Activated gamma-delta T cell (primary cell): ENCODE data around the gene NUFIP2.
"Not testable (repeated sequence)": the region's sequence is repeated elsewhere in the genome, so short reads cannot be mapped to it uniquely, and the experiment has no call there.

Experiments
- DNase-seq: peaks from one replicate; lab custom pipeline; 2025; lab: John Stamatoyannopoulos, UW

Gene NUFIP2

DNA sequence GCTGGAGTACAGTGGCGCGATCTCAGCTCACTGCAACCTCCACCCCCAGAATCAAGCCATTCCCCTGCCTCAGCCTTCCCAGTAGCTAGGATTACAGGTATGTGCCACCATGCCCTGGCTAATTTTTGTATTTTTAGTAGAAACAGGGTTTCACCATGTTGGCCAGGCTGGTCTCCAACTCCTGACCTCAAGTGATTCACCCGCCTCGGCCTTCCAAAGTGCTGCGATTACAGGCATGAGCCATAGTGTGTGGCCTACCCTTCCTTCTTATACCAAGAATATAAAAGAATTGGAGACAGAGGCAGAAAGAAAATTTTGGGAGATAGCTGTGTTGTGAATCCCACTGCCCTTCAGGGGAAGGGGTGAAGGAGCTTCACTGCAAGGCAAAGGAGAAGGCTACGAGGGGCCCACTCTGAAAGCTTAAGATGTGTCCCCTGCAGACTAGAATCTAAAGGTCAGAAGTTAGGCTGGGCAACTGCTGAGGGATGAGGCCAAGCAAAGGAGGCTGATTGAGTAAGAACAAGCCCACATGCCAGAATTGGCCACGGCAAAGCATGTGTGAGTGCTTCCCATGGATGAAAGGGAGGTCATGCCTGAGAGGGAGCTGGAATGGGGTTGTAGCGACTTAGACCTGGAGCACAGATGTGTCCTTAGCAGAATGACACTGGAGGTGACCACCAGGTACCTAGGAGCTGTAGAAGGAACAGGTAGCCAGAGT lies 55.7 kb downstream of the NUFIP2 start:
- DNase-seq, result no peak

- no peak for DNase-seq
Measured at GRCh38 chr17:29237476-29238132, 56.3 kb downstream of the NUFIP2 start.

DNA sequence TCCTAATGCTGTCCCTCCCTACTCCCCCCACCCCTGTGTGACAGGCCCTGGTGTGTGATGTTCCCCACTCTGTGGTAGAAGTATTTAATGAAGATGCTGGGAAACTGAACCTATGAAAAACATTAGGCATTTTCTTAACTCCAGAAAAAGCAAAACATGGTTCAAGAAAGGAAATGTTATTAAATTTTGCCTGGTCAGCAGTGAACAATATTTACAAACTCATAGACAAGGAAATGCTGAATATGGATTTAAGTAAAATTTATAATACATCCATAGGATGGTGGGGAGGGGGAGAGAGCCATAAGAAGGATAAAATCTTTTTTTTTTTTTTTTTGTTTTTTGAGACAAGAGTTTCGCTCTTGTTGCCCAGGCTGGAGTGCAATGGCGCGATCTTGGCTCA lies 58.0 kb downstream of the NUFIP2 start:
- DNase-seq, result no peak

GRCh38 chr17:29234972-29235371 lies 59.0 kb downstream of the NUFIP2 start:
- DNase-seq, result not testable (repeated sequence)

- no peak for DNase-seq
Measured at GRCh38 chr17:29233301-29233700, 60.6 kb downstream of the NUFIP2 start.

- DNase-seq, result no peak
Measured at GRCh38 chr17:29225396-29225795, 68.6 kb downstream of the NUFIP2 start.

- not testable (repeated sequence) for DNase-seq
Measured at GRCh38 chr17:29221338-29221737, 72.6 kb downstream of the NUFIP2 start.

GRCh38 chr17:29219378-29220047 lies 74.4 kb downstream of the NUFIP2 start:
- DNase-seq, result no peak

- no peak for DNase-seq
Measured at GRCh38 chr17:29216856-29217255, 77.1 kb downstream of the NUFIP2 start.

DNA sequence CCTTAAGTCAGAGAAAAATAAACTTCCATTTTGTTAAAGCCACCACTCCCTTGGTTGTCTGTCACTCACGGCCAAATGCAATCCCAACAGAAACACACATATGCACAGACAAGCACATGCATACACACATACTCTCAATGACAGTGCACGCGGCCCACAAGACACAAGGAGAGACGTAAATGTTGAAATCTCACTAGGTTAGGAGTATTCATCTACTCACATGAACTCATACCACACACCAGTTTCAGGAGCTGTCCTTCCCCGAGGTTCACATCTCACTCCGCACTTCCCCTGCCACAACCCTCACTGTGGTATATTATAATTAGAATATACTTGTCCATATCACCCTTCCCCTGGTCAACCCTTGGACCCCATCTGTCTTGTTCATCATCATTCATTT lies 77.8 kb downstream of the NUFIP2 start:
- DNase-seq, result no peak

DNA sequence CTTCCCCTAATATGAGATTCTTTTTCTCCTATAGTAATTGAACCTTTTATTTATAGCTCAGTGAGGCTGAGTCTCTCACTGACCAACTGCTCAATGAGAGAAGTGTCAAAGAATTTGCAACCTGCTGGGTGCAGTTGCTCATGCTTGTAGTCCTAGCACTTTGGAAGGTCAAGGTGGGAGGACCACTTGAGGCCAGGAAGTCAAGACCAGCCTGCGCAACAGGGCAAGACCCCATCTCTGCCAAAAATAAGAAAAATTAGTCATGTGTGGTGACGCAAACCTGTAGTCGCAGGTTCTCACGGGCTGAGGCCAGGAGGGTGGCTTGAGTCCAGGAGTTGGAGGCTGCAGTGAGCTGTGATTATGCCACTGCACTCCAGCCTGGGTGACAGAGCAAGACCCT lies 78.2 kb downstream of the NUFIP2 start:
- no peak for DNase-seq

DNA sequence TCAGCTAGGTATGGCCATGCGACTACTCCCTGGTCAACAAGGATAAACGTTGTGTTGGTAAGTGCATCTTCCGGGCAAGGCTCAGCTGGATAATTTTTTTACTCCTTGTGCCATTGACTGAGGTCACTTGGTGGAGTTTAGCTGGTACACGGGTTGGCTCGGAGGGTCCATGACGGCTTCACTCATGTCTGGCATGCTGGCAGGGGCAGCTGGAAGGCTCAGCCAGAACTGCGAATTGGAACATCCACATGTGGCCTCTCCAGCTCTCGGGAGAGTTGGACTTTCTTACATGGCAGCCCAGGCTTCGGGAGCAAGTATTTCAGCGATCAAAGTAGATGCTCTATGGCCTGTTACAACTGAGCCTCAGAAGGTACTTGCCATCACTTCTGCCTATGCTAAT lies 78.8 kb downstream of the NUFIP2 start:
- DNase-seq, result no peak

DNA sequence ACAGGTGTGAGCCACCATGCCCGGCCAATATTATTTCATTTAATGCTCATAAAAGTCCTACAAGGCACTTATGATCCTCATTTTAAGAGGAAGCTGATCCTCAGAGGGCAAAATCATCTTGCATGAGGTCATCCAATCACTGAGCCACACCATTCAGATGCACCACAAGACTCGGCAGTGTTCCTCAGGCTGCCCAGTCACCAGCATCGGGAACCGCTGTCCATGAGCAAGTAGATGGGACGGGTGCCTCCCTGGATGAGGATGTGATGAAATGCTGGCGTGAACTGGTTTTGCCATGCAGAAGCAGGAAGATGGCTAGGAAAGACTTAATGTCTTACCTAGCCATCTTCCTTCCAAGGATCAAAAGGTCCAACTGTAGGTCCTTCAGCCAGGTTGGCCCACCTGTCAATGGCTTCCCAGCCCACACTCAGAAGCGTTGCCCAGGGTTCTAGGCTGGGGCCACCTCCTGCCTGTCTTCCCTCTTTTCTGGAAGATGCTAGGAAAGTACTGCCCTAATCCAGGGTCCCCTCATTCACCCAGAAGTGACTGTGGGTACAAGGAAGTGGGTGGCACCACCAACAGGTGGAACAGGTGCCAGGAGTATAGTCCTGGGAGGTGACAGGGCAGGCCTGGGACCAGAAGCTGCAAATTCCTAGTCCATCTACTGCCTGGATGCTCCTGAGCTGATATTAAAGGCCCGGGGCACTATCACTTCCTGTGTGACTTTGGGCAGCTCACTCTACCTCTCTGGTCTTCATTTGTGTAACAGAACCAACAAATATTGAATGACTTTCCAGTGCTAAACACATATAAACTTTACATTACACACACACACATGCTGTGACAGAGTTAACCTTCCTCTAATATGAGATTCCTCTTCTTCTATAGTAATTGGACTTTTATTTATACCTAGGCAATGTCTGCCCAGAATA lies 79.5 kb downstream of the NUFIP2 start:
- DNase-seq, result no peak

DNA sequence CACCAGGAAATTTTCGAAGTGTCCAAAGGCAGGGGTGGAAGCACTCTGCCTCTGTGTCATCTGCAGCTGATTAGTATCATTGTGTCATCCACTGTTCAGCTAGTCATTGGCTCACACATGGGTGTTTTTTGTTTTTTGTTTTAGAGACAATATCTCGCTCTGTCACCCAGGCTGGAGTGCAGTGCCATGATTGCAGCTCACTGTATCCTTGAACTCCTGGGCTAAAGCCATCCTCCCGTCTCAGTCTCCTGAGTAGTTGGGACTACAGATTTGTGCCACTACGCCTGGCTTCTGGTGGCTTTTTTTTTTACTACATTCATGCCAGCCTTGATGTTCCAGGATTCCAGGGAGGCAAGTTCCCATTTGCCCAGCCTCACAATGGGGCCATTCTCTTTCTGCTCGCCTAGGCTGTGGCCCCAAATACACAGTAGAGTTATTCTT lies 81.2 kb downstream of the NUFIP2 start:
- no peak for DNase-seq

DNA sequence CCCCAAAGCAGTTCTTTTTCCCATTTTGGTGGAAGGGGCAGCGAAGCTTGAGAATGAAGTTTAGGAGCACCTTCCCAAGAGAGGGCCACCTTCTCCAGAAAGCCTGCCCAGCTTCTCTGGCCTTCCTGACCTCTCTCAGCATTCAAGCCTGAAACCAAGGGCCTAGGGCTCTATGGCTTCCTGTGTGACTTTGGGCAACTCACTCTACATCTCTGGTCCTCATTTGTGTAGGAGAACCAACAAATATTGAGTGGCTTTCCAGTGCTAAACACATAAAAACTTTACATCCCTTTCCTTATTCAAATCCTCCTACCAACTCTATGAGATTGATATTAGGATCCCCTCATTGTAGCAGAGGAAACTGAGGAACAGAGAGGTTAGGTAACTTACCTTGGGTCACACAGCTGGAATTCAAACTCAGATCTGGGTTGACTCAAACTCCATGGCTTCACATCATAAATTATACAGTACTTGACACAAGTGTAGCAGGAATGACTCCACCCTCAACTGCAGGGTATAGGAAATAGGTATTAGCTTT lies 81.8 kb downstream of the NUFIP2 start:
- DNase-seq, result no peak

GRCh38 chr17:29210879-29211278 lies 83.1 kb downstream of the NUFIP2 start:
- DNase-seq, result no peak

- no peak for DNase-seq
Measured at GRCh38 chr17:29209073-29209472, 84.9 kb downstream of the NUFIP2 start.

DNA sequence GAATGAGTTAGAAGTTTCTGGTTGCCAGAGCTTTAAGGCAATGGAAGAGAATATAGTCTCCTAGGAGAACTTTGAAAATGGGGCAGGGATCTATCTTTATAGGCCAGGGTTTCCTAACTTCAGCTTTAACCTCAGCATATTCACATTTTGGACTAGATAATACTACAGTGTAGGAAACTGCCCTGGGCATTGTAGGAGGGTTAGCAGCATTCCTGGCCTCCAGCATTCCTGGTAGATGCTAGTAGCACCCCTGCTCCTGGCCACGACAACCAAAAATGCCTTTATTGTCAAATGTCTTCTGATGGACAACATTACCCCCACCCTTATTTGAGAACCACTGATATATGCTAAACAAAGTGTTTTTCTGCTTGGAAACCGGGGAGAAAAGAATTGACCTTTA lies 86.0 kb downstream of the NUFIP2 start:
- no peak for DNase-seq
